Stimulated activated CD8-positive, alpha-beta memory T cell treated with anti-CD3 and anti-CD28 coated beads, Interleukin-7, amount 100 ng/mL, for 4 hours (primary cell): ENCODE data around the gene LYPD3.
A peak's percentile ranks its signal among the peaks of the same experiment; 100 is the strongest.
"Not testable (repeated sequence)": the region's sequence is repeated elsewhere in the genome, so short reads cannot be mapped to it uniquely, and the experiment has no call there.

Experiments
- DNase-seq, 2 donors: peaks; one replicate each; pipeline ENCODE4 v3.0.0-alpha.2; 2020; ENCODE audit warnings: low read depth in 2 of 2

The LYPD3 gene

GRCh38 chr19:43465468-43466120 lies at the start of gene LYPD3:
TSS of gene LYPD3 (minus strand) at chr19:43465608. CDS start at chr19:43465571, 37 bp downstream.
- DNase-seq, result no peak

DNA sequence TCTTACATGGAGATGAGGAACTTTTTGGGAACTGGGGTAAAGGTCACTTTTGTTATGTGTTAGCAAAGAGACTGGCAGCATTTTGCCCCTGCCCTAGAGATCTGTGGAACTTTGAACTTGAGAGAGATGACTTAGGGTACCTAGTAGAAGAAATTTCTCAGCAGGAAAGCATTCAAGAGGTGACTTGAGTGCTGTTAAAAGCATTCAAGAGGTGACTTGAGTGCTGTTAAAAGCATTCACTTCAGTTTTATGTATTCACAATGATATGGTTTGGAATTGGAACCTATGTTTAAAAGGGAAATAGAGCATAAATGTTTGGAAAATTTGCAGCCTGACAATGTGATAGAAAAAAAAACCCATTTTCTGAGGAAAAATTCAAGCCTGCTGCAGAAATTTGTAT lies 47.0 kb upstream of the LYPD3 start:
- not testable (repeated sequence) for DNase-seq

DNA sequence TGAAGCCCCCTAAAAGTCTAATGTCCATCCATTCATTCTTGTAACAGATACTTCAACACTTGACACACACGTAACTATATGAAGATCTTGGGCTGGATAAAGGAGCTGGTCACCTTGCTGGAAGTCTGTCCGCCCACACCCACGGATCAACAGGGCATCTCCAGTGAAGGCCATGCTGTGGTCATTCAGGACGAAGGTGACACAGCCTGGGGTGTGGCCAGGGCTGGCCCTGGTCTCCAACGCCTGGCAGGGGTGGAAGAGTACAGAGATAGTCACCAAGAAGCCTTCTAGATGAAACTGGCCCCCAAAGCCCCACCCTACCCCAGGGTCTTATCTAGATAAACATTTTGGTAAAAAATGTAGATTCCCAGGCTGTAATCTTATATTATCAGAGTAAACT lies 45.9 kb upstream of the LYPD3 start:
- DNase-seq, result no peak

GRCh38 chr19:43510713-43511112 lies 45.3 kb upstream of the LYPD3 start:
- no peak for DNase-seq

- no peak for DNase-seq
These were observed 42.5 kb upstream of the LYPD3 start for GRCh38 chr19:43507880-43508279.

DNA sequence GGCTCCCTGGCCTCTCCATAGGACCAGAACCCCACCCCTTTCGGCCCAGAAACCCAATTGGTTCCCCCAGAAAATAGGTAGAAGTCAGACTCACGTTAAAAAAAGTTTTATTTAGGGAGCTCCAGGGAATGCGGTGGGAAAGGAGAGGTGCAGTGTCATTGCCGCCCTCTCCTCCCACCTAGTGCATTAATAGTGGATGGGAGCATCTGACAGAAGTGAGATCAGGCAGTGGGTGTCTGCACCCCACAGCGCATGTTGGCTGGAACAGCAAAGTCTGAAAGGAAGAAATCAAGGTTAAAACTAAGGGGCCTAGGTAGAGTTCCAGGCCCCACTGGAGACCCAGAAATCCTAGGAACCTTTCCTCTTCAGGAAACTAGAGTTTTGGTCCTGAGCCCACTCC lies 41.2 kb upstream of the LYPD3 start:
- no peak for DNase-seq

DNA sequence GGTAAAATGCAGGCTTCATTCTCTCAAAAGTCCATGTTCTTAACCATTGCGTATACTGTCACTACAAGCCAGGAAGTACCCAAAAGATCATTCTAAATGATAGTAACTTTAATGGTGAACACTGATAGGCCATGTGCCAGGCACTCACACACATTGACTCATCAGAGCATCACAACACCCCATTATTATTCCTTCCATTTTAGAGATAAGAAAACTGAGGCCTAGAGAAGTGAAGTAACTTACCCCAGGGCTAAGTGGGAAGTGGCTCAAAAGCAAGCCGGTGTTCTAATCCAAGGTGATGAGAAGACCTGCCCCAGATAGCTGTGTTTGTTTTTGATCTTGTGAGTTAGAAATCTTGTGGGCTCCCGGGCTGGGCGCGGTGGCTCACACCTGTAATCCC lies 40.5 kb upstream of the LYPD3 start:
- DNase-seq, result no peak

DNA sequence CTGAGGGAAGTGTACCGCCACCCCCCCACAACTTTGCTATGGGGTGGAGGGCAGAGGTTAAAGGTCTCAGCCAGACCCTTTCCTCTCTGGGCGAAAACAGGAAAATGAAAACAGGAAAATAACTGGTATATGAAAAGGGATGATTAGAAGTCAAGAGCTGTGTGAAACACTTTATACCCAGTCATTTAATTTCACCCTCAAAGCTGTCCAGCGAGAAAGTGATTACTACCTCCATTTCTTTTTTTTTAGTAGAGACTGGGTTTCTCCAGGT lies 39.7 kb upstream of the LYPD3 start:
- no peak for DNase-seq

- peak in 1 of 2 donors; percentile 33 for DNase-seq
These were observed 39.2 kb upstream of the LYPD3 start, which contains the start of gene PHLDB3 for GRCh38 chr19:43504426-43505185. TSS of gene PHLDB3 (minus strand) at chr19:43504746. CDS start at chr19:43504118, 628 bp downstream.

- DNase-seq, result peak; percentile 97 to 99
These were observed 38.4 kb upstream of the LYPD3 start for GRCh38 chr19:43503501-43504425.

- no peak for DNase-seq
These were observed 37.1 kb upstream of the LYPD3 start for GRCh38 chr19:43502419-43502976.

- DNase-seq, result no peak
These were observed 36.4 kb upstream of the LYPD3 start for GRCh38 chr19:43501661-43502418.

- DNase-seq, result no peak
These were observed 33.6 kb upstream of the LYPD3 start for GRCh38 chr19:43499042-43499441.

GRCh38 chr19:43498233-43498842 lies 32.9 kb upstream of the LYPD3 start:
- DNase-seq, result no peak

GRCh38 chr19:43496960-43497359 lies 31.6 kb upstream of the LYPD3 start:
- no peak for DNase-seq

GRCh38 chr19:43495082-43495481 lies 29.7 kb upstream of the LYPD3 start:
- DNase-seq, result no peak

- DNase-seq, result no peak
These were observed 25.4 kb upstream of the LYPD3 start for GRCh38 chr19:43490759-43491158.

GRCh38 chr19:43489979-43490599 lies 24.7 kb upstream of the LYPD3 start:
- no peak for DNase-seq

DNA sequence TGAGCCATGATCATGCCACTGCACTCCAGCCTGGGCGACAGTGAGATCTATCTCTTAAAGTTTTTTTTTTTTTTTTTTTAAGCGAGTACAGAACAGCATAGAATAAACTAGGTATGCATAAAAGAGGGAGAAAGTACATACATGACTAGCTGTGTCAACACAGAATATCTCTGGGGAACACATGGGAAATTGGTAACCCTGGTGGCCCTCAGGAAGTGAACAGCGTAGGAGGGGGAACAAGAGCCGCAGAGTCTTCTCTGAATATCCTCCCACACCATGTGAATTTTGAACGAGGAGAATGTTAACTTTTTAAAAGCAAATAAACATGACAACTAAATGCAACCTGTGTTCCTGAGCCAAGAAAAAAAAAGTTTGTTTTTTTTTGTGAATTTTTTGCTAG lies 23.9 kb upstream of the LYPD3 start:
- DNase-seq, result no peak

DNA sequence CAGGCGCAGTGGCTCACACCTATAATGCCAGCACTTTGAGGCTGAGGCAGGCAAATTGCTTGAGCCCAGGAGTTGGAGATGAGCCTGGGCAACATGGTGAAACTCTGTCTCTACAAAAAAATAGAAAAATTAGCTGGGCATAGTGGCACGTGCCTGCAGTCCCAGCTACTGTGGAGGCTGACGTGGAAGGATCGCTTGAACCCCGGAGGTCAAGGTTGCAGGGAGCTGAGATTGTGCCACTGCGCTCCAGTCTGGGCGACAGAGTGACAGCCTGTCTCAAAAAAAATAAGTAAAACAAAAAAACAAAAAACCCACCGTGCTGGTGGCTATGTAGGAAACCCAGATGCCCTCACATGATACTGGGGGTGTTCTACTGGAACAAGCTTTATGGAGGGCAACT lies 22.8 kb upstream of the LYPD3 start:
- DNase-seq, result no peak

DNA sequence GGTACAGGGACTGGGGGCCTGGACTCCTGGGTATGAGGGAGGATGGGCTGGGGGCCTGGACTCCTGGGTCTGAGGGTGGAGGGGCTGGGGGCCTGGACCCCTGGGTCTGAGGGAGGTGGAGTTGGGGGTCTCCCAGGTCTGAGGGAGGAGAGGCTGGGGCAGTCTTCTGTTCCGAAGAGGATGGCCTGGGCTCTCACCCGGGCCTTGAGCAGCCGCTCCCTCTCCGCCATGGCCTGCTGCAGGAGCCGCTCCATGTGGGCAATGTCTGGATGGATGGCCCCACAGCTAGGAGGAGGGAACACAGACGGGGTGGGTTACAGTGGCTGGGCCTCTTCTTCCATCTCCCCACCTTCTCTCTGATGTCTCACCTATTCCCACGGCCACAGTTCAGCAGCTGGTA lies 21.0 kb upstream of the LYPD3 start:
- no peak for DNase-seq
